Mucosa of rectum (tissue), 2 donors: Measurements from ENCODE around the gene CALM3.

Source experiments
- H3K27ac ChIP-seq, 2 donors: one replicate each; pipeline ENCODE4 v1.7.0; 2013; ENCODE audit warnings: inconsistent platforms in 2 of 2, low read depth in 2 of 2, low read length in 2 of 2
- H3K27me3 ChIP-seq, 2 donors: one replicate each; pipeline ENCODE4 v1.7.0; 2013; ENCODE audit warnings: low read length in 2 of 2; ENCODE audit not compliant: control insufficient read depth in 2 of 2, insufficient read depth in 2 of 2
- H3K36me3 ChIP-seq, 2 donors: one replicate each; pipeline ENCODE4 v1.7.0; 2013; ENCODE audit warnings: low read length in 2 of 2; ENCODE audit not compliant: control insufficient read depth in 2 of 2, insufficient read depth in 2 of 2
- H3K4me1 ChIP-seq, 2 donors: one replicate each; pipeline ENCODE4 v1.7.0; 2013; ENCODE audit warnings: low read length in 2 of 2, mild to moderate bottlenecking in 1 of 2; ENCODE audit not compliant: control insufficient read depth in 2 of 2, insufficient read depth in 2 of 2
- H3K4me3 ChIP-seq, 2 donors: one replicate each; pipeline ENCODE4 v1.7.0; 2013; ENCODE audit warnings: low read length in 2 of 2
- H3K9ac ChIP-seq, 2 donors: one replicate each; pipeline ENCODE4 v1.7.0; 2013; ENCODE audit warnings: low read length in 2 of 2, low read depth in 1 of 2, mild to moderate bottlenecking in 1 of 2
- H3K9me3 ChIP-seq, 2 donors: one replicate each; pipeline ENCODE4 v1.7.0; 2013; ENCODE audit warnings: low read length in 2 of 2; ENCODE audit not compliant: control insufficient read depth in 2 of 2
- donor health status: healthy.
- donor health status: Normal muscosa, but diverticular disease.

Gene CALM3

DNA sequence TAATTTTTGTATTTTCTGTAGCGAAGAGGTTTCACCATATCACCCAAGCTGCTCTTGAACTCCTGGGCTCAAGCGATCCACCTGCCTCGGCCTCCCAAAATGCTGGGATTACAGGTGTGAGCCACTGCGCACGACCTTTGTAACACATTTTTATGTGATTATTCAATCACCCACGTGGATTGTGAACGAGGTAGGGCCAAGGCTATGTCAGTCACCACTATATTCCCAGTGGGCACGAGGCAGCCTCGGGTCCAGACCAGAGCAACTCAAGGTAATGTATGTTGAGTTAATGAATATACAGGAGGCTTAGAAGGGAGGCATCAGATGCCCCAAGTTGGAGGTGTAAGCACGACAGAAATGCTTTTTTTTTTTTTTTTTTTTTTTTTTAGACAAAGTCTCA is 14.8 kb downstream of the CALM3 start:
- Histone ChIP-seq H3K27ac (no peak overlapping the region), H3K36me3 (no peaks in the 10 kb centered on the region), H3K9me3 (no peaks in the 10 kb centered on the region), H3K27me3 (peaks cover 0 to 2% of the 10 kb centered on the region in 2 donors), H3K4me3 (no peak overlapping the region), H3K4me1 (peaks cover 3 to 21% of the 10 kb centered on the region in 2 donors), H3K9ac (no peak overlapping the region)

DNA sequence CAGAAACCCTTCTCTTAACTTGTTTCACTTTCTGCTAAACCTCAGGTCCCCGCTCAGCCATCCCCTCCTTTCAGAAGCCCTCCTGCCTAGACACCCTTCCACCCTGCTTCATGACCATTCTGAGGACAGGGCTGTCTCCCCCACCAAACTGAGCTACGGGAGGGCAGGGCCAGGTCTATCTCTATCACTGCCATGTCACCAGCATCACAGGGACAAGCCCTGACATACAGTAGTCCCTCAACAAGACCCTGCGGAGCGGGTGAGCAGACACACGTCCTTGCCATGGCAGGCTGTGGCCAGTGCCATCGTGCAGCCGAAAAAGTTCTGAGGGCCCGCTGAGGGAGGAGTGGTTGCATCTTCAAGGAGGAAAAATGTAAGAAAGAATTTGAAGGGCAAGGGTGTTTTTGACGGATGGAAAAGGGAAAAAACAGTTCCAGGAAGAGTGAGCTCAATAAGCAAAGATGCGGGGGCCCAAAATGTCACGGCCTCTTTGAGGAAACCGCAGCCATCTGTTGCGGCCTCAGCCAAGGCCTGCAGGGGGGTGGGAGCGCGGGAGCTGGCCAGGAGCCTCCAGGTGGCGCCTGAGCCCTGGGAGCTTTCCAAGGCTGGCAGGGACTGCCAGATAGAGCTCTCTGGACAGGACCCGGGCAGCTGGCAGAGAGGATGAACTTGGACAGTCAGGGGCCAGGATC is 15.6 kb downstream of the CALM3 start:
- Histone ChIP-seq H3K27ac (no peak overlapping the region), H3K27me3 (peaks cover 0 to 5% of the 10 kb centered on the region in 2 donors), H3K4me1 (peaks cover 3 to 18% of the 10 kb centered on the region in 2 donors), H3K9me3 (no peaks in the 10 kb centered on the region), H3K9ac (no peak overlapping the region), H3K36me3 (no peaks in the 10 kb centered on the region), H3K4me3 (peak overlapping the region in 1 of 2 donors; percentile 7)

DNA sequence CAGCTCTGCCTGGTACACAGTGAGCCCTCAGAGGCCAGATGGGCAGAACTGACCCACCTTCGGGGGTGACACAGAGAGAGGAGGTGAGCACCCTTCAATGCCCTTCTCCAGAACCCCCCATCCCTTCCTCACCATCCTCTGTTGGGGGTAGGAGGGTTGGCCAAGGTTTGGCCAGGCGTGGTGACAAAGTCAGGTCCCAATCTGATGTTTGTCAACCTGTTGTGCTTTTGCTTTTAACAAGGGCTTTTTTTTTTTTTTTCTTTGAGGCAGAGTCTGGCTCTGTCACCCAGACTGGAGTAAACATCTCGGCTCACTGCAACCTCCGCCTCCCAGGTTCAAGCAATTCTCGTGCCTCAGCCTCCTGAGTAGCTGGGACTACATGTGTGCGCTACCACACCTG is 16.5 kb downstream of the CALM3 start:
- Histone ChIP-seq H3K9ac (no peak overlapping the region), H3K4me3 (no peak overlapping the region), H3K36me3 (no peaks in the 10 kb centered on the region), H3K27ac (peak overlapping the region in 1 of 2 donors; percentile 11), H3K9me3 (no peaks in the 10 kb centered on the region), H3K27me3 (peaks cover 0 to 5% of the 10 kb centered on the region in 2 donors), H3K4me1 (peaks cover 5 to 18% of the 10 kb centered on the region in 2 donors)

DNA sequence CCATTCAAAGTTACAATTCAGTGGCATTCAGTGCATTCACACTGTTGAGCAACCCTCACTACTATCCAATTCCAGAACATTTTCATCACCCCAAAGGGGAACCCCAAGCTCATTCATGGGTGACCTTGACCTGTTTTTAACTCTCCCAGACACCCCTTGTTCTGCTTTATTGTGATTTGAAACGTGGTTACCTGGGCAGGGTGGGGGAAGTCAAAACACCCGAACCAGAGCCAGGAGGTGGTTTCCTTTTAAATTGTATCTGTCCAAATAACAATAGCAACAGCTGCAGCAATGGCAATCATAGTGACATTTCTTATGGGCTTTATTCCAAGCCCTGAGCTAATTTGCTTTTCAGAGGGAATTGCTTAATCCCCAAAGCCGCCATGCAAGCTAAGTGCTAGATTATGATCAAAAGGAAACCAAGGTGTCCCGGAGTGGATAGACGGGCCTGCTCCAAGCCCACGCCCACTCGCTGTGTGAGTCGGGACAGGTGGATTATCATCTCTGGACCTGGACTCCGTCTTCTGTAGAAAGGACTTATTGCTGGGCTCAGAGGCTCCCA is 17.6 kb downstream of the CALM3 start:
- Histone ChIP-seq H3K27ac (peak overlapping the region in 1 of 2 donors; percentile 16), H3K9me3 (no peaks in the 10 kb centered on the region), H3K4me3 (no peak overlapping the region), H3K36me3 (no peaks in the 10 kb centered on the region), H3K4me1 (peaks cover 5 to 18% of the 10 kb centered on the region in 2 donors), H3K27me3 (peaks cover 0 to 5% of the 10 kb centered on the region in 2 donors), H3K9ac (no peak overlapping the region)

DNA sequence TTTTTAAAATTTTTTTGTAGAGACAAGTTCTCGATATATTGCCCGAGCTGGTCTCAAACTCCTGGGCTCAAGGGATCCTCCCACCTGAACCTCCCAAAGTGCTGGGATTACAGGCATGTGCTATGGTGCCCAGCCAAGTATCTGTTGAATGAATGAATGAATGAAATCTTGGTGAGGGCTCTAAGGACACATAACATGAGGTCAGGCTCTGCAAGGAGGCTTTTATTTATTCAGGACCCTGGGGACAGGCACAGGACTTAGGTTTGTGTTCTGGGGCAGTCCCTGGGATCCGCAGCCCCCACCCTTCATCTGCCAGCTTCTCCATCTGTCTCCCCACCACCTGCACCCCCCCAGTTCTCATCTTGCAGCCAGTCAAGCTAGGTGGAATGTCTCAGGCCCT is 19.1 kb downstream of the CALM3 start:
- Histone ChIP-seq H3K4me3 (no peak overlapping the region), H3K9me3 (no peaks in the 10 kb centered on the region), H3K27ac (no peak overlapping the region), H3K36me3 (no peaks in the 10 kb centered on the region), H3K9ac (no peak overlapping the region), H3K4me1 (peaks cover 5 to 20% of the 10 kb centered on the region in 2 donors), H3K27me3 (peaks cover 0 to 5% of the 10 kb centered on the region in 2 donors)

DNA sequence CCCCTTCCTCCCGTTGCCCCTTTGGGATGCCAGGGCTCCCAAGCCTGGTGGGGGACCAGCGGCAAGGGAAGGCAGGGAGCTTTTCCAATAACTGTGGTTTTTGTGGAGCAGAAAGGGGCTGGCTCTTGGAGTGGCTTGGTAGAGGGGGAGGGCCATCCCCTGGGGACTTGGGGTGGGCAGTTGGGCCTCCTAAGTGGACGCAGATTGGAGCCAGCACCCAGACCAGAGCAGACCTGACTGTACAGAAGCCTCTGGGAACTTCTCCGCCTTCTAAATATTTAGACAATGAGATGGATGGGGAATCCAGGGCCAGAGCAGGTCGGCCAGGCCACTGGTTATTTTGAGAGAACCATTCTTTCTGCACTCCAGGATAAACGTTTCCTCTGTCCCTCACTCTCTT is 19.6 kb downstream of the CALM3 start:
- Histone ChIP-seq H3K4me3 (no peak overlapping the region), H3K36me3 (no peaks in the 10 kb centered on the region), H3K9me3 (no peaks in the 10 kb centered on the region), H3K27ac (peak overlapping the region; percentile 45 to 47), H3K27me3 (peaks cover 0 to 5% of the 10 kb centered on the region in 2 donors), H3K9ac (no peak overlapping the region), H3K4me1 (peaks cover 5 to 20% of the 10 kb centered on the region in 2 donors)

DNA sequence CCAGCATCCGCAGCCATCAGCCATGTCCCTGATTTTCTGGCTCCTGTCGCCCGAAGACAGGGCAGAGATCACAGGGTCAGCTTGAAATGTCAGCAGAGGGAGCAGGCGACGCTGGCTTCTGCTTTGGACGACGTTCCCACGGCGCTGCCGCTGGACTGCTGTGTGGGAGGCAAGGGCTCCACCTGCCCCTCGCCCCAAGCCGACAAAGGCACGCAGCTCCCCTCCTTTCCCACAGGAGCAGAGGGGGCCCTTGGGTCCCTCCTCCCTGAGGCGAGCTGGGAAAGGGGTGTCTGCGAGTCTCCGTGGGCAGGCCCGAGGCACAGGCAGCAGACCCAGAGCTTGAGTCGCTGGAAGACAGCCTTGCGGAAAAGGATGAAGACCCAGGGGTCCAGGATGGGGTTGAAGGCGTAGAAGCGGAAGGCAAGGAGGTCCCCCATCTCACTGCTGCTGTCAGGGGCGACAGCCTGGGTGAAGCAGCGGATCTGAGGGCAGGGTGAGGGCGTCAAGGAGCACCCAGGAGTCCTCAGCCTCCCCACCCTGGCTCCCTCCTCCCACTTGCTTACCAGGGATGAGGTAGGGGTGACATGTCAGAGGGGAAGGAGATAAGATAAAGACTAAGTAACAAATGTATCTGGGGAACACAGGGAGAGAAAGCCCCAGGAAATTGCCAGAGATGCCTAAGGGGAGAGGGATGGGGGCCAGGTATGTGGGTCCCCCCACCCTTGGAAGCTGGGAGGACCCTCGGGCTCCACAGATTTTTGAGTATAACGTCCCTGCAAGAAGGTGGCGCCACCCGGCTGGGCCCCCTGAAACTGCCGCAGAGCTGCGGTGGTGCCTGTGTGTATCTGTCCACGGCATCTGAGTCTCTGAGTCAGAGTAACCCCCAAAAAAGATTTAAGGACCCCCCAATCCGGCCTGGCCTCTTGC is 20.3 kb downstream of the CALM3 start:
- H3K9me3 ChIP-seq: no peaks in the 10 kb centered on the region
- no peak overlapping the region for H3K9ac ChIP-seq
- H3K36me3 ChIP-seq: no peaks in the 10 kb centered on the region
- peak overlapping the region; percentile 45 to 47 for H3K27ac ChIP-seq
- H3K4me1 ChIP-seq: peaks cover 5 to 20% of the 10 kb centered on the region in 2 donors
- H3K4me3 ChIP-seq: no peak overlapping the region
- peaks cover 0 to 5% of the 10 kb centered on the region in 2 donors for H3K27me3 ChIP-seq

DNA sequence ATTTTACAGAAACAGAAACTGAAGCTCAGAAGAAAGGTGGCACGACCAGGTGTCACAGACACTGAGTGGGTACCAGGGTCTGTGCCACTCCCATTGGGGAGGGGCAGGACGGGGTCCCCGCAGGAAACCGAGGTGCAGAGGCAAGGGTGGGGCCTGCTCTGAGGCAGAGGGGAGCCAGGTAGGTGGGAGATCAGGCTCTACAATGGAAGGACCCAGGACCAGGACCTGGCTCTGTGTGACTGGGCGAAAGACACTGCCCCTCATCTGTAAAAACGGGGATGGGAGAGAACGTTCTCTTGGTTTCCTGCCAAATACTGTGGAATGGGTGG is 21.0 kb downstream of the CALM3 start:
- peaks cover 0 to 5% of the 10 kb centered on the region in 2 donors for H3K27me3 ChIP-seq
- no peaks in the 10 kb centered on the region for H3K36me3 ChIP-seq
- H3K4me3 ChIP-seq: no peak overlapping the region
- no peaks in the 10 kb centered on the region for H3K9me3 ChIP-seq
- H3K9ac ChIP-seq: no peak overlapping the region
- H3K4me1 ChIP-seq: peaks cover 2 to 15% of the 10 kb centered on the region in 2 donors
- H3K27ac ChIP-seq: no peak overlapping the region

DNA sequence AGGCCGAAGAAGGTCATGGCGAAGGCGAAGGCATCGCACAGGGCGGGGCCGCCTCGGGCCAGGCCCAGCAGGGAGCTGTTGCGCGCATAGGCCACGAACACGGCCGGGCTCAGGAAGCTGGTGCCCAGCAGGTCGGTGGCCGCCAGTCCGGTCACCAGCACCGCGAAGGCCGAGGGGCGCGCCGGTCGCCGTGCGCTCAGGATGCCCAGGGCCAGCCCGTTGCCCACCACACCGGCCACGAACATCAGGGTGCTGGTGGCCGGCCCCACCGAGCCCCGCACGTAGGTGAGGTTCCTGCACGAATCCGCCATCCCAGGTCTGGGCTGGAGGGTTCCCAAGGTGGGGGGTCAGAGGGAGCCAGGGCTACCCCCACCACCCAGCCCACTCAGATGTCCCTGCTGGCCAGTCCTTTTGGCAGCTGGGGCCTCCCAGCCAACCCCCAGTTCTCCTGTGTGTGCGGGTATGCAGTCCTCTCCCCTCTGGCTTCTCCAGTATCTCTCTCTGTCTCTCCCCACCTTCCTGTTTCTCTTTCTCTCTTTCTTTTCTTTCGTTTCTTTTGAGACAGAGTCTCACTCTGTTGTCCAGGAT is 22.9 kb downstream of the CALM3 start:
- Histone ChIP-seq H3K27me3 (peaks cover 0 to 3% of the 10 kb centered on the region in 2 donors), H3K4me1 (peaks cover 2 to 13% of the 10 kb centered on the region in 2 donors), H3K4me3 (no peak overlapping the region), H3K9ac (no peak overlapping the region), H3K9me3 (no peaks in the 10 kb centered on the region), H3K27ac (no peak overlapping the region), H3K36me3 (no peaks in the 10 kb centered on the region)
